Breast epithelium (tissue), 4 donors: Measurements from ENCODE around the gene TMEM86B. TPM values are rescaled to one million over a fixed set of nuclear protein-coding genes. Genes with fewer than 3 reads are reported as not detected.
"Not testable (repeated sequence)": the region's sequence is repeated elsewhere in the genome, so short reads cannot be mapped to it uniquely, and the experiment has no call there.

Experiments used
- DNase-seq, 2 donors: peaks; one replicate each; pipeline ENCODE4 v3.0.0-alpha.2; 2019; ENCODE audit warnings: low spot score in 2 of 2
- H3K27ac ChIP-seq, 2 donors: fragments of 200-600 bp; sonication (generic) in 1 of 2; one replicate each; pipeline ENCODE4 v1.5.1; 2016 to 2019; ENCODE audit warnings: mild to moderate bottlenecking in 1 of 2
- H3K27me3 ChIP-seq, 2 donors: fragments of 200-600 bp; sonication (generic) in 1 of 2; one replicate each; pipeline versions ENCODE4 v1.5.1 to v1.6.0; 2017 to 2019; ENCODE audit warnings: control low read depth in 1 of 2, mild to moderate bottlenecking in 1 of 2
- H3K36me3 ChIP-seq: fragments of 200-600 bp; one replicate; pipeline ENCODE4 v1.5.1; 2019
- H3K4me1 ChIP-seq, 2 donors: fragments of 200-600 bp; sonication (generic); one replicate each; pipeline ENCODE4 v1.5.1; 2016 to 2019; ENCODE audit warnings: control low read depth in 1 of 2
- H3K4me3 ChIP-seq, 3 donors: fragments of 200-600 bp; sonication (generic); 1 replicate in 2 of 3; 2 replicates in 1 of 3; pipeline ENCODE4 v1.5.1; 2016 to 2019; ENCODE audit warnings: mild to moderate bottlenecking in 3 of 3, moderate library complexity in 2 of 3
- H3K9me3 ChIP-seq, 2 donors: fragments of 200-600 bp; sonication (generic) in 1 of 2; one replicate each; pipeline ENCODE4 v1.5.1; 2016 to 2019; ENCODE audit warnings: control low read depth in 1 of 2
- CTCF ChIP-seq, 3 donors: fragments of 450-650 bp; IDR thresholded peaks; one replicate each; pipeline ENCODE4 v1.5.1; 2016 to 2017; ENCODE audit warnings: antibody characterized with exemption in 3 of 3, mild to moderate bottlenecking in 3 of 3, moderate library complexity in 3 of 3
- POLR2A ChIP-seq: fragments of 450-650 bp; IDR thresholded peaks from one replicate; pipeline ENCODE4 v1.6.1; 2016; ENCODE audit warnings: antibody characterized with exemption, mild to moderate bottlenecking, moderate library complexity
- POLR2AphosphoS5 ChIP-seq, 3 donors: sonication (generic); formaldehyde crosslinking; IDR thresholded peaks; one replicate each; pipeline ENCODE4 v1.6.1; 2017; ENCODE audit warnings: antibody characterized with exemption in 3 of 3
- intact Hi-C: fragments of 100-400 bp; cut with DNase I; formaldehyde crosslinking; loops from one replicate; pipeline ENCODE4 v1.15.1; 2023; ENCODE audit warnings: low total_unique reads
- total RNA-seq, 3 donors: library from RNA; depleted of rRNA; stranded (reverse); fragments of >200 nt; gene quantifications; one replicate each; pipeline ENCODE4 v1.1.0, GENCODE V29; 2016

TMEM86B gene
- total RNA-seq, 3 donors from 2014 or later: 0.80 to 3.6 (median 1.6) TPM

GRCh38 chr19:55212447-55212846 lies 16.1 kb downstream of the TMEM86B start:
- Histone ChIP-seq H3K4me3 (no peak overlapping the region), H3K27ac (no peak overlapping the region), H3K27me3 (no peaks in the 10 kb centered on the region), H3K4me1 (no peaks in the 10 kb centered on the region), H3K36me3 (no peaks in the 10 kb centered on the region), H3K9me3 (peaks cover 11 to 12% of the 10 kb centered on the region in 2 donors)
- intact Hi-C loops: no loop called here
- DNase-seq: no peak
- TF ChIP-seq CTCF (IDR thresholded peaks at IDR 0.05) (no peak), POLR2A (no peak), POLR2AphosphoS5 (IDR thresholded peaks at IDR 0.05) (no peak)

- H3K9me3 ChIP-seq: peaks cover 11 to 12% of the 10 kb centered on the region in 2 donors
- intact Hi-C loops: no loop called here
- H3K36me3 ChIP-seq: no peaks in the 10 kb centered on the region
- peak overlapping the region in 1 of 2 donors; percentile 4 for H3K27ac ChIP-seq
- TF ChIP-seq POLR2AphosphoS5 (IDR thresholded peaks at IDR 0.05) (no peak), POLR2A (no peak), CTCF (IDR thresholded peaks at IDR 0.05) (no peak)
- H3K27me3 ChIP-seq: no peaks in the 10 kb centered on the region
- H3K4me1 ChIP-seq: no peaks in the 10 kb centered on the region
- DNase-seq: no peak
- H3K4me3 ChIP-seq: no peak overlapping the region
These were observed 18.7 kb downstream of the TMEM86B start for GRCh38 chr19:55209693-55210472.

- no peak for DNase-seq
- TF ChIP-seq POLR2A (no peak), CTCF (IDR thresholded peaks at IDR 0.05) (no peak), POLR2AphosphoS5 (IDR thresholded peaks at IDR 0.05) (no peak)
- intact Hi-C loops: no loop called here
- Histone ChIP-seq H3K9me3 (peaks cover 11 to 12% of the 10 kb centered on the region in 2 donors), H3K36me3 (no peaks in the 10 kb centered on the region), H3K4me3 (no peak within 1 kb of the TSS), H3K4me1 (no peaks in the 10 kb centered on the region), H3K27me3 (no peaks in the 10 kb centered on the region), H3K27ac (peak within 1 kb of the TSS in 1 of 2 donors; percentile 4)
These were observed 19.5 kb downstream of the TMEM86B start, which contains the start of gene PTPRH for GRCh38 chr19:55208880-55209692. PTPRH (minus strand) TSS chr19:55209501; CDS start chr19:55209433, 68 bp downstream.

- DNase-seq: peak; percentile 38 to 68
- Histone ChIP-seq H3K27ac (peak overlapping the region in 1 of 2 donors; percentile 34), H3K36me3 (no peaks in the 10 kb centered on the region), H3K4me3 (peak overlapping the region; percentile 30 to 56 (median 34)), H3K27me3 (no peaks in the 10 kb centered on the region), H3K9me3 (peaks cover 0 to under 1% of the 10 kb centered on the region in 2 donors), H3K4me1 (no peaks in the 10 kb centered on the region)
- intact Hi-C loops: no loop called here
- TF ChIP-seq POLR2A (no peak), POLR2AphosphoS5 (IDR thresholded peaks at IDR 0.05) (peak in 2 of 3 donors; percentile 45 to 63)
These were observed 21.7 kb downstream of the TMEM86B start for GRCh38 chr19:55206664-55207500.

- H3K36me3 ChIP-seq, intact Hi-C loops, H3K27ac ChIP-seq, H3K9me3 ChIP-seq, H3K4me3 ChIP-seq, H3K27me3 ChIP-seq, H3K4me1 ChIP-seq, DNase-seq: not testable (repeated sequence)
These were observed 26.4 kb downstream of the TMEM86B start for GRCh38 chr19:55202199-55202598.
